22Rv1 (cell line): ENCODE measurements around the gene NBEA.

Experiments used
- H3K27ac ChIP-seq: fragments of 450-650 bp; 2 replicates; pipeline ENCODE4 v1.5.1; 2017
- ZFX ChIP-seq: fragments of 450-650 bp; IDR thresholded peaks from 2 replicates; pipeline ENCODE4 v1.6.1; 2017; ENCODE audit warnings: antibody characterized with exemption, borderline replicate concordance
- TF ChIP-seq, protein P1 (sequence below): fragments of 450-650 bp; IDR thresholded peaks from 2 replicates; pipeline ENCODE4 v1.5.1; 2017; ENCODE audit warnings: mild to moderate bottlenecking

The NBEA gene

DNA sequence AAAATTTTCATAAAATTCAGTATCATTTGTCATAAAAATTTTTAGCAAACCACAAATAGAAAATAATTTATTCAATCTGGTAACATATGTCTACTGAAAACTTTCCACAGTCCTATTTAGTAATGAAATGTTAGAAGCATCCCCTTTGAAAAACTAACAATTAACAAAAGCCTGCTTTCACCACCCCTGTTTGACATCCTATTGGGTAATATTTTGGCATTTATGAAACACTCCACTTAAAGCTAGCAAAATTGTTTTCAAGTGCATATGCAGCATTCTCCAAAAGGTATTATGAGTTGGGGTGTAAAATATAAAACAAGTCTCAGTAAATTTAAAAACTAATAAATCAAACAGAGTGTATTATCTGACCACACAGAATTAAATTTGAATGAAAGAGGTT, 189.4 kb downstream of the NBEA start:
- TF ChIP-seq, protein P1, sequence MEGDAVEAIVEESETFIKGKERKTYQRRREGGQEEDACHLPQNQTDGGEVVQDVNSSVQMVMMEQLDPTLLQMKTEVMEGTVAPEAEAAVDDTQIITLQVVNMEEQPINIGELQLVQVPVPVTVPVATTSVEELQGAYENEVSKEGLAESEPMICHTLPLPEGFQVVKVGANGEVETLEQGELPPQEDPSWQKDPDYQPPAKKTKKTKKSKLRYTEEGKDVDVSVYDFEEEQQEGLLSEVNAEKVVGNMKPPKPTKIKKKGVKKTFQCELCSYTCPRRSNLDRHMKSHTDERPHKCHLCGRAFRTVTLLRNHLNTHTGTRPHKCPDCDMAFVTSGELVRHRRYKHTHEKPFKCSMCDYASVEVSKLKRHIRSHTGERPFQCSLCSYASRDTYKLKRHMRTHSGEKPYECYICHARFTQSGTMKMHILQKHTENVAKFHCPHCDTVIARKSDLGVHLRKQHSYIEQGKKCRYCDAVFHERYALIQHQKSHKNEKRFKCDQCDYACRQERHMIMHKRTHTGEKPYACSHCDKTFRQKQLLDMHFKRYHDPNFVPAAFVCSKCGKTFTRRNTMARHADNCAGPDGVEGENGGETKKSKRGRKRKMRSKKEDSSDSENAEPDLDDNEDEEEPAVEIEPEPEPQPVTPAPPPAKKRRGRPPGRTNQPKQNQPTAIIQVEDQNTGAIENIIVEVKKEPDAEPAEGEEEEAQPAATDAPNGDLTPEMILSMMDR = no peak
- no peak overlapping the region for H3K27ac ChIP-seq

DNA sequence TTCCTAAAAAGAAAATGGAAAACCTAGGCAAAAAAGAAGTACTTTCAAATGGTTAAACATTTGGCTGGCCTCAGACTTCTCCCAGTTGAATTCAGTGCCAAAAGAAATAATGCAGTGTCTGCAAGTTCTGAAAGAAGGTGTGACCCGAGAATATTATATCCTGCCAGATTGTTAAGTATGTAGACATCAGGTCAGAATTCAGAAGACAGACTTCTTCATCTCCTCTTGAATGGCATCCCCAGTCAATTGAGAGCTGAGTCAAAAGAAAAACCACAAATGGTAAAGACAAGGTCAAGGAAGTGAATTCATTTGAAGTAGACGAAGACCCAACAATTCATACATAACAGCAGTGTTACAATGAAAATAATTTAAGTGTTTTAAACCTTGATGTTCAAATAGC, 194.5 kb downstream of the NBEA start:
- no peak overlapping the region for H3K27ac ChIP-seq
- TF ChIP-seq, protein P1 = no peak
- no peak for TF ChIP-seq ZFX

DNA sequence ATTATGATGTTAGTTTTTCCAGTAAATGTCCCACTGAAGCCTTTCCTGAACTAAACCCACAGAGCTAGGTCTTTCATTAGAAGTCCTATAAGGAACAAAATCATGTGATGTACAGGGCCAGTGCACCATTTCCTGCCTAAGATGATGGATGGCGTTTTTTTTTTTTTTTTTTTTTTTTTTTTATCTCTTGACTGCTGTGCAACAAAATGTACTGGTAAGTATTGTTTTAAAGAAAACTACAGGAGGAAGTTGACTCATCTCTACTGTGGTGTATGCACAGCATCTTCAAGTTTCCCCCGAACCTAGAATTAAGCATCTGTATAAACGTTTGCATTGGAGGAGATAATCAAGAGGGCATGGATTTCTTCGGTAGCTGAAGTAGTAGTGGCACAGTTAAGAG, 197.5 kb downstream of the NBEA start:
- no peak overlapping the region for H3K27ac ChIP-seq
- no peak for TF ChIP-seq ZFX
- TF ChIP-seq, protein P1 = no peak

DNA sequence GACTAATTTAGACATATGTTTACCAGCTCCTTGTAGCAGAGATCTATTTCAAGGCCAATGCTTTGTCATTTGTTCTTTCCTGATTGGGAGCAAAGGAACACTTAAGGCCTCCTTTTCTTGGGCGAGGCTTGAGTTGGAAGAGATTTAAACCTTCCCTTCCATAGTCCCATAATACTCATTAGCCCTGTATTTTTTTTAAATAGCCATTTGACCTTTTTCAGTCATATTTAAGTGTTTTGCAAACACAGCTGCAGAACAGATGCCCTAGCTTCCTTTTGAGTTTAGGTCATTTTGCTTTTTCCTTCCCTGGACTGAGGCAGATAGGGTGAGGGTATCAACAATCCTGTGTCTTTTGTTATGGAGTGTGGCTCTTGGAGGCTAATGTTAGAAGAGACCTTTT, 198.3 kb downstream of the NBEA start:
- TF ChIP-seq, protein P1 = no peak
- no peak for TF ChIP-seq ZFX
- H3K27ac ChIP-seq = no peak overlapping the region

DNA sequence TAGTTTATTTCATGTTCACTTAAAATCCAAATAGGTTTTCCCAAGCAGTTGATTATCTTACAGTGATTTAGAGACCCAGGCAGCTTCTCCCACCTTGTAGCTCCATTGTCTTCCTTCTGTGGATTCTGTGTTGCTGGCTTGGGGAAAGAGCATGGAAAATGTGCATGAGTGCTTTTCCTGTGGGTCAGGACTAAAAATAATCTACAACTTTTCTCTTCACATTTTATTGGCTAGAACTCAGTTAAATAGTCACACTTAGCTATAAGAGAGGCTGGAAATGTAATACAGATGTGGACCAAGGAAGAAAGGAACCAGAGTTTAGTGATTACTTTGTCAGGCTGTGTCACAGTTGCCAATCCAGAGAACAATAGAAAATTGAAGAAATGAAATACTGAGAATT, 198.8 kb downstream of the NBEA start:
- TF ChIP-seq, protein P1 = no peak
- TF ChIP-seq ZFX = no peak

DNA sequence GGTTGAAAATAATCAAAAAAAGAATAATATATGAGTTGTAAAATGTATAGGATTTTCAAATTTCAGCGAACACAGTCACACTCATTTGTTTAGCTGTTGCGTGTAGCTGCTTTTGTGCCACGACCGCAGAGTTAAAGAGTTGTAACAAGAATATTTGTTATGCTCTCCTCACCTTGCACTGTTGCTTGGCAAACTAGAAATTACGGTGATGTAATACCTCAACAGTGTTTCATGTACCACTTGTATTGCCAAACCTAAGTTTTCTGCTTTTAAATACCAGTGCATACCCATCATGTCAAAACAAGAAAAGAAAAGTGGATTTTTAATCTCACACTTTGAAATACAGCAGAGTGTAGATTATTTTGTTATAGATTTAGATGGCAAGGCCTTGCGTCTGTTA, 201.1 kb downstream of the NBEA start:
- TF ChIP-seq, protein P1 = no peak
- no peak for TF ChIP-seq ZFX

More for the DNA sequence above, 198.8 kb downstream of the NBEA start:
- no peak overlapping the region for H3K27ac ChIP-seq

DNA sequence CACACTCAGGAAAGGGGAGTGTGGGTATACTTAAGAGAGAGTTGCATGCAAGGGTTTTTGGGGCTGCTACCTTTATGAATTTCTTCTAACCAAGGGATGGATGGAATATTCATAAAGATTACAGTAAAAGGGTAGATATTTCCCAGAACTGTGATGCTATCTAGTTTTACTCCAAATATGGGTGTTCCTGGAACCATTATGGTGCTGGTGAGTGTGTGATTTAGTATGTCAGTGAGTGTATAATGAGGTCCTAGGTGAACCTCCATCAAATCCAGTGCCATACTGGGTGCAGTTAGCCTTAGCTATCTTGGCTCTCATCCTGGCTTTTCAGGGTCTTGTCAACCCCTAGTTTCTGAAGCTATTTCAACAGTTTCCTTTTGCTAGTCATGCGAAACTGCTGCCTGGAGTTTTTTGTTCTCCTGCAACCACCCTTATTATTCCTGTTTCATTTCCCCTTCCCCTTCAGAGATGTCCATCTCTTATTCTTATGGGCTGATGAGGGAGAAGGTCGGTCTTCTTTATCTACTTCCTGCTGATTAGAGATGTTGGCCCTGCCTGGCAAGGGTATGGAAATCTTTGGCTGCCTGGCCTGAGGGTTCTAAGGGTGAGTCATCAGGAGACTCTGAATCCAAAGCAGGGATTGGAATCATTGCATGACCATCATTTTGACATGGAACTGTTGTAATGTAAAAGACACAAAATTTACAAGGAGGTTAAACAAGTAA, 202.3 kb downstream of the NBEA start:
- TF ChIP-seq ZFX = no peak
- TF ChIP-seq, protein P1 = no peak
- no peak overlapping the region for H3K27ac ChIP-seq

More for the DNA sequence above, 201.1 kb downstream of the NBEA start:
- H3K27ac ChIP-seq = no peak overlapping the region
